ENCODE results near the gene AHRR.
"Not testable (repeated sequence)": the region's sequence is repeated elsewhere in the genome, so short reads cannot be mapped to it uniquely, and the experiment has no call there.

Gene AHRR

GRCh38 chr5:378301-378891, 56.9 kb downstream of the AHRR start:
- DNase-seq (ENCODE audit: low read depth in 2 of 2) = peak; percentile 43 to 45

DNA sequence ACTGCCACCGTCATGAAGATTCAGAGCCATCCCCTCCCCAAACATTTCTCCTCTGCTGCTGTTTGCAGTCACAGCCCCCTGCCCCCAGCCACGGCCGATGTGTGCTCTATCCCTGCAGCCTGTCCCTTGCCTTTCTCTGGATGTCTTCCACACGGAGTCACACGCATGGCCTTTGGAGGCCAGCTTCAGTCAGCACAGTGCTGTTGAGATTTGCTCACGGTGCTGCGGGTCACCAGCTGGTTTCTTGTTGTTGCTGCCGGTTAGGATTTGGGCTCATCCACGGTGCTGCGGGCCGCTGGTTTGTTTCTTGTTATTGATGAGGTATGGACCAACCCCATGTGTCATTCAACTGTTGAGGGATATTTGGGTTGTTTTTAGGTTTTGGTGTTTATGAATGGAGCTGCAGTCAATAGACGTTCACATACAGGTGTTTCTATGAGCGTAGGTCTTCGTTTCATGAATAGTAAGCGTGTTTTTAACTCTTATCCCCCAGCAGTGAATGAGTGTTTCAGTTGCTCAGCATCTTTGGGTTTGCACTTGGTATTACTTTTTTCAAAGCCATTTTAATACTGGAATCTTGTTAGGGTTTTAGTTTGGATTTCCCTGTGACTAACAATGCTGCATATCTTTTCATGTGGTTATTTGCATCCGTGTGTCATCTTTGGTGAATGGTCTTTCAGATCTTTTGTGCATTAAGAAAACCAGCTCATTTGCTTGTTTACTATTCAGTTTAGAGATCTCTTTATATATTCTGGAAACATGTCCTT, 57.6 kb downstream of the AHRR start:
- DNase-seq (ENCODE audit: low read depth in 2 of 2) = no peak

- no peak for DNase-seq (ENCODE audit: low read depth in 2 of 2)
Measured at GRCh38 chr5:380701-381309, 59.3 kb downstream of the AHRR start.

- DNase-seq (ENCODE audit: low read depth in 2 of 2) = no peak
Measured at GRCh38 chr5:383066-383465, 61.6 kb downstream of the AHRR start.

DNA sequence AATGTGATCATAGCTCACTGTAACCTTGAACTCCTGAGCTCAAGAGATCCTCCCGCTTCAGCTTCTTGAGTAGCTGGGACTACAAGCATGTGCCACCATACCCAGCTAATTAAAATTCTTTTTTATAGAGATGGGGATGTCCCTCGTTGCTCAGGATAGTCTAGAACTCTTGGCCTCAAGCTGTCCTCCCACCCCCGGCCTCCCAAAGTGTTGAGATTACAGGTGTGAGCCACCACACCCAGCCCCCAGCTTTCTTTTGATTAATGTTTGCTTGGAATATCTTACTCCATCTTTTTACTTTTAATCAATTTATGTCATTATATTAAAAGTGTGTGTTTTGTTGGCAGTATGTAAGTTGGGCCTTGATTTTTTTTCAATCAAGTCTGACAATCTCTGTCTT, 62.1 kb downstream of the AHRR start:
- DNase-seq (ENCODE audit: low read depth in 2 of 2) = no peak

DNA sequence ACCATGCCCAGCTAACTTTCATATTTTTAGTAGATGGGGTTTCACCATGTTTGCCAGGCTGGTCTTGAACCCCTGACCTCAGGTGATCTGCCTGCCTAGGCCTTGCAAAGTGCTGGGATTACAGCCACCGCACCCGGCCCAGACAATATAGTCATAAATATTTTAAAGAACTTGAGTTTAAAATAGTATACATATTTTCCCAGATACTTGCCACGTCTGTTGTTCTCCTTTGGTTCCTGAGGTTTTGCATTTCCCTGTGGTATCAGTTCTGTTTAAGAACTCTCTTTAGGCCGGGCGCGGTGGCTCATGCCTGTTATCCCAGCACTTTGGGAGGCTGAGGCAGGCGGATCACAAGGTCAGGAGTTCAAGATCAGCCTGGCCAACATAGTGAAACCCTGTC, 63.1 kb downstream of the AHRR start:
- DNase-seq (ENCODE audit: low read depth in 2 of 2) = not testable (repeated sequence)

DNA sequence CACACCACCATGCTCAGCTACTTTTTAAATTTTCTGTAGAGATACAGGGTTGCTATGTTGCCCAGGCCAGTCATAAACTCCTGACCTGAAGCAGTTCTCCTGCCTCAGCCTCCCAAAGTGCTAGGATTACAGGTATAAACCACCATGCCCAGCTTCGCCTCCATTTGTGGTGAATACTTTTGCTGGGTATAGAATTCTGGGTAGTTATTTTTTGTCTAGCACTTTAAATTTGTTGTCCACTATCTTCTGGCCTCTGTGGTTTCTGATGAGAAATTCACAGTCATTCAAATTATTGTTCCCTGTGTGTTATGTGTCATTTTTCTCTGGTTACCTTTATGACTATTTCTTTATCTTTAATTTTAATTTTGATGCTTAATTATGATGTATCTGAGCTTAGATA, 63.8 kb downstream of the AHRR start:
- no peak for DNase-seq (ENCODE audit: low read depth in 2 of 2)

DNA sequence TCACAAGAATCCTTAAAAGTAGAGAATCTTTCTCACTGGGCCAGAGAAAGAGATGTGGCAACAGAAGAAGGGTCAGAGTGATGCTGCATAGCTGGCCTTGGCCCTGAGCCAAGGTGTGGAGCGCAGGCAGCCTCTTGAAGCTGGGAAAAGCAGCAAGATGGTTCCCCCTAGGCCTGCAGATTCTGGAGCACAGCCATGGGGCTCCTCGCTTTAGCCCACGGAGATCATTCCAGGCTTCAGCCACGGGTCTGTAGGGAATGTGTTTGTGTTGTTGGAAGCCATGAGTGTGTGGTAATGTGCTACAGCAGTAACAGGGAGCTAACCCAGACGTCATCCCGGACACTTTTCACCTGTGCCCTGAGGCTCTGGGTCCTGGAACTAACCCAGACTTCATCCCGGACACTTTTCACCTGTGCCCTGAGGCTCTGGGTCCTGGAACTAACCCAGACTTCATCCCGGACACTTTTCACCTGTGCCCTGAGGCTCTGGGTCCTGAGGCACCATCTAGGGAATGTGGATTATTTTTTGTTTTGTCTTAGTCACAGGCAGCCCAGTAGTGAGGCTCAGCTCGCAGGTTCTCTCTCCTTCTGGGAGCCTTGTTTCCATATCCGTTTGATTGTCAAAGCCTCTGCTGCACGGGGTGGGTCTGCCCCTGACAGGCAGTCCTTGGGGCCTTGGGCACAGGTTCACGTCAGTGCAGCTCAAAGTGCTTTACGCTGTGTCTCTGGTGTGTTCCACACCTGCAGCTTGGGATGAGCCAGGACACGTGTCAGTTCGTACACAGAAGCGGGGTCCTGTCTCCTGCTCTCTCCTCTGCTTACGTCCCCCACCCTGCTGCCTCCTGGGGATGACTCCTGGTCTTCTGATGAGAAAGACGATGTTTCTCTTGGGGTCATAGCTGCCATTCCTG, 65.2 kb downstream of the AHRR start:
- no peak for DNase-seq (ENCODE audit: low read depth in 2 of 2)

DNA sequence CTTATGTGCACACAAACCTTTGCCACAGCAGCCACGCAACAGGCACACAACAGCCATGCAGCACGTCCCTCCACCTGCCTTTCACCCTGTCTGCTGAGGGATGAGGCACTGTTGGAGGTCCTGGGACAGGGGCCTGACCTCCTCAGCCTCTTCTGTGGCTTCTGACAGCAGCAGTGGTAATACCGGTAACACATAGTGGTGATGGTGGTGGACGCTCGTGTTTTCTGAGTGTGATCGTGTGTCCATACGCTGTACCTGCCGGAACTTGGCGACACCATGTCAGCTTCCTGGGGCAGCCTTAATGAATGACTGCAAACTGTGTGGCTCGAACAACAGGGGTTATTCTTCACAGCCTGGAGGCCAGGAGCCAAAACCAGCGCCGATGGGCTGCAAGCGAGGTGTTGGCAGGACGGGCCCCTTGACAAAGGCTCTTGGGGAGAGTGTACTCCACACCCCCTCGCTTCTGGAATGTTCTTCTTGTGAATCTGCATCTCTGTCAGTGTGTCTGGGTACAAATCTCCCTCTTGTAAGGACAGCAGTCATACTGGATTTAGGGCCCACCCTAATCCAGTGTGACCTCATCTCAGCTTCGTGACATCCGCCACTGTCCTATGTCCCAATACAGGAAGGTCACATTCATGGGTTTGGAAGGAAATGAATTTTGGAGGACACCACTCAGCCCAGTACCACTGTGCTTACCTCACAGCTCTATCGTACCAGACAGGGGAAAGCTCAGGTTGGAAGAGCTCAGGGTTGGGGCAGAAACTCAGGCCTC, 66.2 kb downstream of the AHRR start:
- no peak for DNase-seq (ENCODE audit: low read depth in 2 of 2)

DNA sequence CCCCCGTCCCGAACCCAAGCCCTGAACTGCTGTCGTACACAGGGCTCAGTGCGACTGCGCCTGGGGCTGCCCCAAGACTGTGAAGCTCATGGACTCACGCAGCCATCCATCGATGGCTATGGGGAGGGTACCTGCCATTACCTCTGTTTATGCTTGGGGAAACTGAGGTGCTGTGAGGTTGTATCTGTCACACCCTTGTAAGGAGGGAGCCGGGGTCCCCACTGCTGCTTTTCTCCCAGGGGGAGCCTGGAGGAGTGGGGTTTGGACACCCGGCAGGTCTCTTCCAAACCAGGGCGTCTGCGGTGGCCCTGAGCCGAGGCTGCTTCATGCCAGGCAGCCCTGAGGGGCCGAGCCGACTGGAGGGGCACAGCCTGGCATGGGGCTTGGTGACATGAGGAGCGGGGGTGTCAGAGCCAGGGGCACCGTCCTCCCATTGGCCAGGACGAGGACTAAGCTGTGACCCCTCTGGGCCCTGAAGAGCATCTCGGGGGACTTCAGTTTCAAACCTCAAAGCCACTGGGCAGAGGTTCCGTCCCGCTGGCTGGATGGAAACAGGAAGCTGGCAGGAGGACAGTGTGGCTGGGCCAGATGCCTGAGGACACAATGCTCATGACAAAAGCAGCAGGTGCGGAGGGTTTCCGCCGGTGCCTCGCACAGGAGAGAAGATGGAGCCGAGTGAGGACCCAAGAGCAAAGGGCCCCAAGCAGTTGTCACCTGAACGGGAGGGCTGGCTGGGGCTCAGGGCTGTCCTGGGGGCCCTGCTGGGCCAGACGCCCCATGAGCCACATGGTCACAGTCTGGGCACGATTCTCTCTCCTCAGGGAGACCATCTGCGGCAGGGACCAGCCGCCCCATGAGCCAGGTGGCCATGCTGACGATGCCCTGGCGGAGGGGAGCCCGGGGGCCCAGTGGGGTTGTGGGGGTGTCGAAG, 67.0 kb downstream of the AHRR start:
- DNase-seq (ENCODE audit: low read depth in 2 of 2) = no peak

DNA sequence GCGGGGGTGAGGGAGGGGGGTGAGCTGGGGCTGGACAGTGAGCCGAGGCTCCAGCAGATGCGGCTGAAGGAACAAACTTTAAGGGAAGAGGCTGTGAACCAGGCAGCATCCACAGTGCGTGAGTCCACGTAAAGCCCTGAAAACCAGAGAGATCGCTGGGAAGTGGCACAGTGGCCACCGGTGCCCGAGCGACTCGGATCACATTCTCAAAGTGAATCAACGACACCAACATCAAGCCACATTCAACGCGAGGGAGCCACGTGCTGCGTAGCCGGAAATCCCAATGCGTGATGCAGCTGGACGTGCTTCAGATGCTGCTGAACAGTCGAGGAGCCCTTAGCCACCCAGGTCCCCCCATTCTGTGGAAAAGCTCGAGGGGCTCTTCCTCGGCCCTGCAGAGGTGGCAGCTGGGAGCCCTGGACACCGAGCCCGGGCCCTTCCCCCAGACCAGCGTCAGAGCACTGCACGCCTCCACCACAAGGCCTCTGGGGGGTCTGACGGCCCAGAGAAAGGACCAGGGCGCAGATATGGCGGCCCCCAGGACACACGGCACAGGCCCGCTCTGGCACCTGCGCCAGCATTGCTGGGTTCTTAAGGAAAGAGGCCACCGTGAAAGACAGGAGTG, 67.8 kb downstream of the AHRR start:
- DNase-seq (ENCODE audit: low read depth in 2 of 2) = no peak

GRCh38 chr5:389891-390622, 68.5 kb downstream of the AHRR start:
- DNase-seq (ENCODE audit: low read depth in 2 of 2) = no peak

- no peak for DNase-seq (ENCODE audit: low read depth in 2 of 2)
Measured at GRCh38 chr5:390623-391491, 69.3 kb downstream of the AHRR start.

- peak; percentile 69 to 70 for DNase-seq (ENCODE audit: low read depth in 2 of 2)
Measured at GRCh38 chr5:392431-392988, 71.0 kb downstream of the AHRR start.

DNA sequence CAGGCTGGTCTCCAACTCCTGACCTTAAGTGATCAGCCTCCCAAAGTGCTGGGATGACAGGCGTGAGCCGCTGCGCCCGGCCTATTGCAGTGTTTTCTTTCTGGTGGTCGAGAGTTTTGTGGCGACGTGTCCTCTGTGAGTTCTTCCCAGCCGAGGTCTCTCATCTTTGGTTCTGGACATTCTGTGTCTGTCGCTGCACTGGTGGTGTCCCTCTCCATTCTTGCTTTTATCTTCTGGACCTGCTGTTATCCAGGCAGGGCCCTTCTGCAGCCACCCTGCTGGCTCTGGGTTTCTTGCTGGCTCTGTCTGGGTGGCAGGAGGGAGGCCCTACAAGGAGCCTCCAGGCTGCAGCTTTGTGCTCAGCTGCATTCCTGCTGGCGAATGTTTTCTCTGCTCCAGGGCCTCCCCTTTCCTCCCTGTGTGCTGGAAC, 72.3 kb downstream of the AHRR start:
- DNase-seq (ENCODE audit: low read depth in 2 of 2) = no peak

DNA sequence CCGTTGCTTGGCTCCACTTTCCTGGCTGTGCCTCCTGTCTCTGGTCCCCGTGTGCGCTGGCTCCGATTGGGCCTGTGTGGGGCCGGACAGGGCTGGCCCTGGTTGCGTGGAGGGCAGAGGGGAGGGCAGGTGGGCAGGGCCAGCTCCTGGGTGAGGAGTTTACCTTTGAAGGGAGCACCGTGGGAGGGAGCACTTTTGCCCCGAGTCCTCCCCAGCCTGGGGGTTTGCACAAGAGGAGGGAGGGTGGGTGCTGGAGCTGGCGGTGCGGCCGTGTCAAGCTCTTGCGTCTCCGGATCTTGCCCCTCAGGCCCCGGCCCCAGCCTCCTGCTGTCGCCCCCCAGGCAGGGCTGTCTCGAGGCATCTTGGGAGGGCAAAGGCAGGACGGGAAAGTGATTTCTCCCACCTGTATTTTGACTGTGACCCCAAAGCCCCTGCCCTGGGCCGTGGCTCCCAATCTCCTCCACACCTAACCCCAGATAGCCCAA, 73.2 kb downstream of the AHRR start:
- DNase-seq (ENCODE audit: low read depth in 2 of 2) = no peak

GRCh38 chr5:395156-395920, 73.8 kb downstream of the AHRR start:
- DNase-seq (ENCODE audit: low read depth in 2 of 2) = no peak

Data from stimulated activated CD8-positive, alpha-beta memory T cell treated with anti-CD3 and anti-CD28 coated beads, Interleukin-7, amount 100 ng/mL, for 4 hours (primary cell).